ENCODE measurements around the gene GALNT2.

Gene GALNT2

GRCh38 chr1:230185076-230186001 lies 118.3 kb downstream of the GALNT2 start:
- no peak overlapping the region for H3K9ac ChIP-seq (ENCODE audit: low read depth, low read length)
- peaks cover 9% of the 10 kb centered on the region for H3K4me1 ChIP-seq (ENCODE audit: control insufficient read depth, insufficient read depth, low read length)
- H3K4me3 ChIP-seq (ENCODE audit: low read depth, low read length), result no peak overlapping the region

DNA sequence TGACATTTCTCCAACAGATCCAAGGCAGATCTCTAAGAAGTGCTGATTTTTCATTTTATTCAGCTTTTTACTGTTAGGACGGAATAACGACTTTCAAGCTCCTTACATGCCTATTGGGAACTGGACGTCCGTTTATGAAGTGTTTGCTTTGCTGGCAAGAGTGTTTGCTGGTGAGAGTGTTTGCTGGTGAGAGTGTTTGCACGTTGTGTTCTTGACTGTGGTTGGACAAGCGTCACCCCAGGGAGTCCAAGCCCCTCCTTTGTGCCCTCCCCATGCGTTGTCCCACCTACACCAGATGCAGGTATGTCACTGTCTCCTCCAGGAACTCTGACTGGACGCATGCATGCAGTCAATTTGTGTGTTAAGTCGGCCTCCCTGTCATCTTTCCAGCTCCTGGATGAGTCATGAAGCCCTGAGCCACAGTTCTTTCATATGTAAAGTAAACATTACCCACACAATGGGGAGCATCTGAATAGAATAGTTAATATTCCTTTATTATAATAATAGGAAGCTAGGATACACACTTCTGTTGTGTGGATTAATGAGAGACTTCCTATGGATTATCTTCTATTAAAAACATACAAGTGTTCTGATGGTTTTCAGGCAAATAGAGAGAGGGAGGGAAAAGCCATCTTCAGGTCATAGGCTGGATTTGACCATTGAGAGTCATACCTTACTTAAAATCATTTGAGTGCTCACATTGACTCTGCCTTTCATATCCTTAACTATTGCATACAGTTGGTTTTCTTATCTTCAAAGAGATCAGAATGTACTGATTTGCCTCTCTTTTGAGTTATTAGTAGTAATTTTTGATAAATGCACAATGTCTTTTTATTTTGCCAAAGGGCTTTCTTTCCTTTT lies 119.2 kb downstream of the GALNT2 start:
- Histone ChIP-seq H3K9ac (ENCODE audit: low read depth, low read length) (no peak overlapping the region), H3K27me3 (ENCODE audit: control insufficient read depth, insufficient read depth, low read length) (no peaks in the 10 kb centered on the region), H3K4me1 (ENCODE audit: control insufficient read depth, insufficient read depth, low read length) (peaks cover 9% of the 10 kb centered on the region)

More at GRCh38 chr1:230185076-230186001, 118.3 kb downstream of the GALNT2 start:
- no peaks in the 10 kb centered on the region for H3K9me3 ChIP-seq (ENCODE audit: control insufficient read depth, insufficient read depth, low read length)
- H3K27me3 ChIP-seq (ENCODE audit: control insufficient read depth, insufficient read depth, low read length), result no peaks in the 10 kb centered on the region
- no peaks in the 10 kb centered on the region for H3K36me3 ChIP-seq (ENCODE audit: control insufficient read depth, insufficient read depth, low read length)

GRCh38 chr1:230186874-230187273 lies 119.8 kb downstream of the GALNT2 start:
- Histone ChIP-seq H3K9ac (ENCODE audit: low read depth, low read length) (no peak overlapping the region), H3K27me3 (ENCODE audit: control insufficient read depth, insufficient read depth, low read length) (no peaks in the 10 kb centered on the region), H3K36me3 (ENCODE audit: control insufficient read depth, insufficient read depth, low read length) (no peaks in the 10 kb centered on the region), H3K9me3 (ENCODE audit: control insufficient read depth, insufficient read depth, low read length) (no peaks in the 10 kb centered on the region), H3K4me3 (ENCODE audit: low read depth, low read length) (no peak overlapping the region), H3K4me1 (ENCODE audit: control insufficient read depth, insufficient read depth, low read length) (peaks cover 9% of the 10 kb centered on the region)

More for the DNA sequence above, 119.2 kb downstream of the GALNT2 start:
- Histone ChIP-seq H3K4me3 (ENCODE audit: low read depth, low read length) (no peak overlapping the region), H3K9me3 (ENCODE audit: control insufficient read depth, insufficient read depth, low read length) (no peaks in the 10 kb centered on the region), H3K36me3 (ENCODE audit: control insufficient read depth, insufficient read depth, low read length) (no peaks in the 10 kb centered on the region)

- Histone ChIP-seq H3K27me3 (ENCODE audit: control insufficient read depth, insufficient read depth, low read length) (no peaks in the 10 kb centered on the region), H3K4me3 (ENCODE audit: low read depth, low read length) (no peak overlapping the region), H3K4me1 (ENCODE audit: control insufficient read depth, insufficient read depth, low read length) (peaks cover 9% of the 10 kb centered on the region), H3K36me3 (ENCODE audit: control insufficient read depth, insufficient read depth, low read length) (no peaks in the 10 kb centered on the region), H3K9me3 (ENCODE audit: control insufficient read depth, insufficient read depth, low read length) (no peaks in the 10 kb centered on the region), H3K9ac (ENCODE audit: low read depth, low read length) (no peak overlapping the region)
These were observed 120.3 kb downstream of the GALNT2 start for GRCh38 chr1:230187290-230187689.

- Histone ChIP-seq H3K9me3 (ENCODE audit: control insufficient read depth, insufficient read depth, low read length) (no peaks in the 10 kb centered on the region), H3K36me3 (ENCODE audit: control insufficient read depth, insufficient read depth, low read length) (no peaks in the 10 kb centered on the region), H3K4me3 (ENCODE audit: low read depth, low read length) (no peak overlapping the region), H3K9ac (ENCODE audit: low read depth, low read length) (no peak overlapping the region), H3K4me1 (ENCODE audit: control insufficient read depth, insufficient read depth, low read length) (peaks cover 9% of the 10 kb centered on the region), H3K27me3 (ENCODE audit: control insufficient read depth, insufficient read depth, low read length) (no peaks in the 10 kb centered on the region)
These were observed 121.8 kb downstream of the GALNT2 start for GRCh38 chr1:230188826-230189225.

DNA sequence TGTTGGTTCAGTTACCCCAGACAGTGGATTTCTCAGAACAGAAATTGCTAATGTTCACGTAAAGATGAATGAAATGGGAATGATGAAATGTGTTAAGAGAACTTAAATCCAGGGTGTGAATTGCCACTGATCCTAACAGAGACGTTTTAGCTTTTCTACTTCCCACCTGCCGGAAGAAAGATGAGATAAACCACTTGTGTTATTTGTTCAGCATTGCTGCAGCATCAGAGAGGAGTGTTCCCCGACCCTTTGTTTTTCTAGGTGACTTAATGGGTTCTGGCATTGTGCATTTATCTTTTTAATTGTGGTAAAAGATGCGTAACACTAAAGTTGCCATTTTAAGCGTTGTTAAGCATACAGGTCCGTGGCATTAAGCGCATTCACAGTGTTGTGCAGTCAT lies 122.3 kb downstream of the GALNT2 start:
- Histone ChIP-seq H3K9me3 (ENCODE audit: control insufficient read depth, insufficient read depth, low read length) (no peaks in the 10 kb centered on the region), H3K36me3 (ENCODE audit: control insufficient read depth, insufficient read depth, low read length) (no peaks in the 10 kb centered on the region), H3K9ac (ENCODE audit: low read depth, low read length) (no peak overlapping the region), H3K4me3 (ENCODE audit: low read depth, low read length) (no peak overlapping the region), H3K4me1 (ENCODE audit: control insufficient read depth, insufficient read depth, low read length) (peaks cover 9% of the 10 kb centered on the region), H3K27me3 (ENCODE audit: control insufficient read depth, insufficient read depth, low read length) (no peaks in the 10 kb centered on the region)

DNA sequence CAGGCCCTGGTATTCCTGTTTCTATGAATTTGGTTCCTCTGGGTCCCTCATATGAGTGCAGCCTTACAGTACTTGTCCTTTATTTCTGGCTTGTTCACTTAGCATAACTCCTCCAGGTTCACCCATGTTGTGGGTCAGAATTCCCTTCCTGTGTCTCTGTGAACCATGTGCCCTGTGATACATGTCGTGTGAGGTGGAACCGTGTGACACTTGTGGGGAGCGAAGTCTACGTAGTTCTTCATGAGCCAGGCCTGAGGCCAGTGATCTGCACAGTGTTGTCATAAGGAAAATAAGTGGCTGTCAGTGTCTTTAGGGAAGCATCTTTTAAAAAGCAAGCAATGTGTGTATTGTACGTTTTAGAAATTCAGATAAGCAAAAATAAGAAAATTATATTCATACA lies 122.8 kb downstream of the GALNT2 start:
- Histone ChIP-seq H3K9me3 (ENCODE audit: control insufficient read depth, insufficient read depth, low read length) (no peaks in the 10 kb centered on the region), H3K27me3 (ENCODE audit: control insufficient read depth, insufficient read depth, low read length) (no peaks in the 10 kb centered on the region), H3K4me1 (ENCODE audit: control insufficient read depth, insufficient read depth, low read length) (peaks cover 9% of the 10 kb centered on the region), H3K4me3 (ENCODE audit: low read depth, low read length) (no peak overlapping the region), H3K36me3 (ENCODE audit: control insufficient read depth, insufficient read depth, low read length) (no peaks in the 10 kb centered on the region), H3K9ac (ENCODE audit: low read depth, low read length) (no peak overlapping the region)

GRCh38 chr1:230191079-230191804 lies 124.2 kb downstream of the GALNT2 start:
- Histone ChIP-seq H3K27me3 (ENCODE audit: control insufficient read depth, insufficient read depth, low read length) (no peaks in the 10 kb centered on the region), H3K36me3 (ENCODE audit: control insufficient read depth, insufficient read depth, low read length) (no peaks in the 10 kb centered on the region), H3K9ac (ENCODE audit: low read depth, low read length) (no peak overlapping the region), H3K4me3 (ENCODE audit: low read depth, low read length) (no peak overlapping the region), H3K9me3 (ENCODE audit: control insufficient read depth, insufficient read depth, low read length) (no peaks in the 10 kb centered on the region), H3K4me1 (ENCODE audit: control insufficient read depth, insufficient read depth, low read length) (no peaks in the 10 kb centered on the region)

DNA sequence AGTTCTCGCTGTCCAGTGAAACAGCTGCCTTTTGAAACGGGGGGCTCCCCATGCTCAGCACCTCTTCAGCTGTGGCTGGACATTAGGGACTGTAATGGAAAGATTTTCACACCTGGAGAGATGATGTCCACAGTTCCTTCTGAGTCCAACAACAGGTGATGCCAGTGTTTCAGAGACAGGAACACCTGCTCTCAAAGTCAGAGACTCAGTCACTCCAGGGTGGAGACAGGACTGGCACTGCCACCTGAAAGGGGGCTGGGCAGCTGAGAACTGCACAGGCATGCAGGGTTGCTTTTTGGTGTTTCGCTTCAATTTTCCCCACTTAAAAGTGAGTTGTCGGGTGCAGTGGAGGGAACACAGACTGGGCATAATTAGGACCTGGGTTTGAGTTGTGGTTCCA lies 124.8 kb downstream of the GALNT2 start:
- Histone ChIP-seq H3K27me3 (ENCODE audit: control insufficient read depth, insufficient read depth, low read length) (no peaks in the 10 kb centered on the region), H3K9me3 (ENCODE audit: control insufficient read depth, insufficient read depth, low read length) (no peaks in the 10 kb centered on the region), H3K36me3 (ENCODE audit: control insufficient read depth, insufficient read depth, low read length) (no peaks in the 10 kb centered on the region), H3K4me1 (ENCODE audit: control insufficient read depth, insufficient read depth, low read length) (no peaks in the 10 kb centered on the region), H3K9ac (ENCODE audit: low read depth, low read length) (no peak overlapping the region), H3K4me3 (ENCODE audit: low read depth, low read length) (no peak overlapping the region)

- Histone ChIP-seq H3K9me3 (ENCODE audit: control insufficient read depth, insufficient read depth, low read length) (no peaks in the 10 kb centered on the region), H3K36me3 (ENCODE audit: control insufficient read depth, insufficient read depth, low read length) (no peaks in the 10 kb centered on the region), H3K4me3 (ENCODE audit: low read depth, low read length) (no peak overlapping the region)
These were observed 127.5 kb downstream of the GALNT2 start for GRCh38 chr1:230194525-230194924.

DNA sequence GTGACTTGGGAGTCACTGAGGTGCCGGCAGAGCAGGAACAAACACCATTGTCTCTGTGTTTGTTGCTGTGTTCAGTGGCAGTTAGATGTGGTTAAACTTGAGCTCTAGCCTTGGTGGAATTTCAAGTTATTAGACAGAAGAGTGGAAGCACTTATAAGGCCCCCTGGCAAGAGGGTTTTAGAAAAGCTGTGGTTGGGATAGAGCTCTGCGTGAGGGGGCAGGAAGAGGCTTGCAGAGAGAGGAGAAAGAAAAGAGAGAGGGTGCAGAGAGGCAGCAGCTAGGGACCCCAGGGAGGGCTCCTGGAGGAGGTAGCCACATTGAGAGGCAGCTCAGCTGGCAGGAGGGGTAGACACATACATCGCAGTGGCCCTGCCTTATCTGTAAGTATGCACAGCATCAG lies 128.2 kb downstream of the GALNT2 start:
- Histone ChIP-seq H3K36me3 (ENCODE audit: control insufficient read depth, insufficient read depth, low read length) (no peaks in the 10 kb centered on the region), H3K9me3 (ENCODE audit: control insufficient read depth, insufficient read depth, low read length) (no peaks in the 10 kb centered on the region), H3K4me3 (ENCODE audit: low read depth, low read length) (no peak overlapping the region), H3K27me3 (ENCODE audit: control insufficient read depth, insufficient read depth, low read length) (no peaks in the 10 kb centered on the region), H3K9ac (ENCODE audit: low read depth, low read length) (no peak overlapping the region), H3K4me1 (ENCODE audit: control insufficient read depth, insufficient read depth, low read length) (no peaks in the 10 kb centered on the region)

More at GRCh38 chr1:230194525-230194924, 127.5 kb downstream of the GALNT2 start:
- no peaks in the 10 kb centered on the region for H3K4me1 ChIP-seq (ENCODE audit: control insufficient read depth, insufficient read depth, low read length)
- H3K9ac ChIP-seq (ENCODE audit: low read depth, low read length), result no peak overlapping the region
- no peaks in the 10 kb centered on the region for H3K27me3 ChIP-seq (ENCODE audit: control insufficient read depth, insufficient read depth, low read length)

Data from iPS-15b (cell line).